ENCODE data around the gene BTBD18. TPM values are rescaled to one million over a fixed set of nuclear protein-coding genes. Genes with fewer than 3 reads are reported as not detected.

BTBD18 gene
- total and polyA plus RNA-seq, 2 of the 13 experiments (the other 11 are each of a cell fraction or from before 2014, with no cell fraction given) = not detected

- TF ChIP-seq ZGPAT (CRISPR knock-in tag; IDR thresholded peaks at IDR 0.05) (peak; percentile 91), MAFF (IDR thresholded peaks at IDR 0.05; ENCODE audit: low read depth, low read length) (no peak), TBX3 (IDR thresholded peaks at IDR 0.05; ENCODE audit: borderline replicate concordance) (peak; percentile 78), ETV6 (CRISPR knock-in tag; conservative IDR thresholded peaks at IDR 0.05) (no peak), ZNF790 (CRISPR knock-in tag; IDR thresholded peaks at IDR 0.05; ENCODE audit: borderline replicate concordance) (no peak), GMEB2 (CRISPR knock-in tag; IDR thresholded peaks at IDR 0.05; ENCODE audit: low read depth) (no peak), NBN (conservative IDR thresholded peaks at IDR 0.05) (no peak), CBFB (CRISPR knock-in tag; IDR thresholded peaks at IDR 0.05) (no peak), ZKSCAN5 (CRISPR knock-in tag; IDR thresholded peaks at IDR 0.05) (no peak), ZHX1 (CRISPR knock-in tag; IDR thresholded peaks at IDR 0.05; ENCODE audit: low read depth) (no peak), ZNF567 (CRISPR knock-in tag; IDR thresholded peaks at IDR 0.05; ENCODE audit: borderline replicate concordance) (no peak), TEAD2 (CRISPR knock-in tag; IDR thresholded peaks at IDR 0.05) (no peak), ZNF740 (CRISPR knock-in tag; IDR thresholded peaks at IDR 0.05) (no peak), TBX2 (CRISPR knock-in tag; IDR thresholded peaks at IDR 0.05; ENCODE audit: borderline replicate concordance) (peak; percentile 80; the same call in 1 of the 2 replicates), ZBTB43 (CRISPR knock-in tag; conservative IDR thresholded peaks at IDR 0.05) (no peak), HDAC2 (CRISPR knock-in tag; IDR thresholded peaks at IDR 0.05) (peak; percentile 84; the same call in 1 of the 2 replicates), ZBTB39 (CRISPR knock-in tag; IDR thresholded peaks at IDR 0.05) (no peak), TCF7L2 (IDR thresholded peaks at IDR 0.05; ENCODE audit: low read depth, low read length) (no peak), ZNF20 (CRISPR knock-in tag; IDR thresholded peaks at IDR 0.05) (no peak), NAIF1 (CRISPR knock-in tag; IDR thresholded peaks at IDR 0.05; ENCODE audit: borderline replicate concordance) (no peak)
Measured at GRCh38 chr11:57800444-57801182, 49.0 kb upstream of the BTBD18 start (continued).

Measured in HepG2 (cell line).